GOT3 (cell line): ENCODE results near the gene HEATR3.

Source experiments
- DNase-seq: peaks from one replicate; lab custom pipeline; 2025; ENCODE audit warnings: mixed read lengths; lab: John Stamatoyannopoulos, UW

HEATR3 gene

DNA sequence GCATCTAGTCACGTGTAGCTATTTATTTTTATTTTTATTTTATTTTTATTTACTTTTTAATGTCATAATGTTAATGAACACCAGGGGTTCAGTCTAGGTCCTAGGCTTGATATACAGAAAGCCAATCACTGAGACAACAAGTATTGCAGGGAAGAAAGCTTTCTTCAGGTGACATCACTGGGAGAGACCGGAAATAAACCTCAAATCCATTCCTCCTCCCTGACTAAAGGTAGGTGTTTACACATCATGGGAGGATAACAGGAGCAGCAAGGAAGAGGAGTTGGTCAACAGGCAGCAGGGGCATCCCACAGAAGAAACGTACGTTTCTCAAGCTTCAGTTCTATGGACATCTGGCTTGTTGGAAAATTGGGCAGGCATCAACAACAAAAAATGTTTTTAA is 9.5 kb upstream of the HEATR3 start:
- no peak for DNase-seq

DNA sequence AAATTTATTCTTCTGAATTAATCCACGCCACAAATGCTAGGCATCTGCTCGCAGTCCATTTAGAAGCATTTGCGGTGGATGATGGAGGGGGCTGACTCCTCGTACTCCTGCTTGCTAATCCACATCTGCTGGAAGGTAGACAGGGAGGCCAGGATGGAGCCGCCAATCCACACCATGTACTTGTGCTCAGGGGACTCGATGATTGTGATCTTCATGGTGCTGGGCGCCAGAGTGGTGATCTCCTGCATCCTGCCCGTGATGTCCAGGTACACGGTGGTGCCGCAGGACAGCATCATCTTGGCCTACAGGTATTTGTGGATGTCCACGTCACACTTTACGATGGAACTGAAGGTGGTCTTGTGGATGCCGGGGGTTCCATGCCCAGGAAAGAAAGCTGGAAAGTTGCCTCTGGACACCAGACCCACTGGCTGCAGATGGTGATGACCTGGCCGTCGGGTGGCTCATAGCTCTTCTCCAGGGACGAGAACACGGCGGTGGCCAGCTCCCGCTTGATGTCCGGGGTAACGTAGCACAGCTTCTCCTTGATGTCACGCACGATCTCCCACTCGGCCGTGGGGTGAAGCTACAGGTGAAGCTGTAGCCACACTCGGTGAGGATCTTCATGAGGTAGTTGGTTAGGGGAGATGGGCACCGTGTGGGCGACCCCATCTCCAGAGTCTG is 7.5 kb upstream of the HEATR3 start:
- DNase-seq = no peak

DNA sequence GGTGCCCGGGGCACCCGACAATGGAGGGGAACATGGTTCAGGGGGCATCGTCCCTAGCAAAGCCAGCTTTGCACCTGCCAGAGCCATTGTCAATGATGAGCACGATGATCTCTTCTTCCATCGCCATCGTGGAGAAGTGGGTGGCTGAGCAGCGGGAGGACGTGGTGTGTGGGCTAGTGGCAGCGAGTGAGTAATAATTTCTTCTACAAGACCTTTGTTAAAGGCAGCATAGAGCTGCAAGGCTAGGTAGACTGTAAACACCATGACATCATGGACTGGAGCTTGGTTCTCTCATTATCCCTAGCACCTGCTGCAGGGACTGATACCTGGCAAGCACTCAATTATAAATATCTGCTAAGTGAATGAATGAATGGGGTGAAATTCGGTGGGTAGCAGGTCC is 6.7 kb upstream of the HEATR3 start:
- DNase-seq = no peak

DNA sequence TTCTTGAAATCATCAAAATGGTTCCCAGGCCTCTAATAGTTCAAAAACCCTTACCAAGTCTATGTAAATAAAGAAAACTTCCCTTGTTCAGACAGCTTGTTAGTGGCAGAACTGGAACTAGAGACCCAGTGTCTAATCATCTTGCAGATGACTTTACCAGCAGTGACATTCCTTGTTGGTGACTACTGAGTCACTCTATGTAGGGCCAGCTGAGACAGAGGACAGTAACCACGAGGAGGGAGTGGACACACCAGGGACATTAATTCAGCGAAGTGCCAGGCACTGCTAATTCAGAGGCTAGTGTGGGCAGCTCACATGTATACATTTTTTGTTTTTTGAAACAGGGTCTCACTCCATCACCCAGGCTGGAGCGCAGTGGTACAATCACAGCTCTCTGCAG is 6.1 kb upstream of the HEATR3 start:
- no peak for DNase-seq

DNA sequence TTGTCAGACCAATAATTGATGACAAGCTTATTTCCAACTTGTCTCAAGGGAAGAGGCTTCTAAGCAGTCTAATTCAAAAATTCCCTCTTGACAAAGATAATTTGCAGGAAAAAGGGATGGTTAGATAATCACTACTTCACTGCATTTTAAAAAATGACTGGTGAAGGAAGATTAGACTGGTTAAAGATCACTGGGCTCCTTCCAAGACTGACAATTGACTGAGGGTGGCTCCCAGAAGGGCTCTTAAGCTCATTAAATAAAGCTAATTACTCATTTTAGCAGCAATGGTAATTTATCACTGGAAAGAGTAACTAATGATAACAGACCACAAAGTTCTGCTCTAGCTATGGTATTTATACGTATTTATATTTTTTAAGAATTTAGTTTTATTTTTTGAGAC is 4.4 kb upstream of the HEATR3 start:
- no peak for DNase-seq

DNA sequence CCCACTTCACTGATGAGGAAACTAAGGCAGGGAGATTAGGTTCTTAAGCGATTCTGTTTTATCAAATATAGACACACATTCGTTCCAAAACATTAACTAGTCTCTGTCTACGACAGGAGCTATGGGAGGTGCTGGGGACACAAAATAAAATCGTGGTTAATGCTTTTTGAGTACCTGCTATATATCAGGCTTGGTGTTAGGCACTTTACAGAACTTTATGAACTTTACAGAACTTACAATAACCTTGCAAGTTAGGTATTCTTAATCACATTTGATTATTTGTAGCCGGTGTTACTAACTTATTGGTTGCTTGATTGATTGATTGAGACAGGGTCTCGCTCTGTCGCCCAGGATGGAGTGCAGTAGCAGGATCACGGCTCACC is 538 bp upstream of the HEATR3 start:
- DNase-seq = no peak

DNA sequence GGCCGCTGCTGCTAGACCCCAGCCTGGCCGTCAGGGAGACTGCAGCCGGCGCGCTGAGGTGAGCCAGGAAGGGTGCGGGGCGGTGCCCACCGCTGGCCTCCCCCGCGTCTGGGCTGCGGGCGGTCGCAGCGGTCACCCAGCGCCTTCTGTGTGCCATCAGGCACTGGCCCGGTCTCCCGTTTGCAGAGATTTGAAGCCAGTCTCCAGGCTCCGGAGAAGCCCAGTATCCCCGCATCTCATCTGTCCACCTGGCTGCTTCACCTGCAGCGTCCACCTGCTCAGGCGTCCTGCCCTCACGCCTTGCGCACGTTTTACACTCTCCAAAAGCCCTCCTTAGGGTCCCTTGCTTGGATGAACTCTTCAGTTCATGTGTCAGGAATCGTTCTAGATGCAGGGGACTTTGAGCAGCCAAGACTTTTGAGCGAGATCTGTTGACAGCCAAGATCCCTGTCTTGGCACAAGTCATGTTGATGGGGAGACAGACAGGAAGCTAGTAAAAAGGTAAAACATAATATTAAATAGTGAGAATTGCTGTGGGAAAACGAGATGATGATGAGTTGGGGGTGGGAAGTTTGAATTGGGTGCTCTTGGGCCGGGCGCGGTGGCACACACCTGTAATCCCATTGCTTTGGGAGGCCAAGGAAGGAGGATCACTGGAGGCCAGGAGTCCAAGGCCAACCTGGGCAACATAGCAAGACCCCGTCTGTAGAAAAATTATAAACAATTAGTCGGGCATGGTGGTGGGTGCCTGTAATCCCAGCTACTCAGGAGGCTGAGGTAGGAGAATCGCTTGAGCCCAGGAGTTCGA is 916 bp downstream of the HEATR3 start:
- DNase-seq = no peak

DNA sequence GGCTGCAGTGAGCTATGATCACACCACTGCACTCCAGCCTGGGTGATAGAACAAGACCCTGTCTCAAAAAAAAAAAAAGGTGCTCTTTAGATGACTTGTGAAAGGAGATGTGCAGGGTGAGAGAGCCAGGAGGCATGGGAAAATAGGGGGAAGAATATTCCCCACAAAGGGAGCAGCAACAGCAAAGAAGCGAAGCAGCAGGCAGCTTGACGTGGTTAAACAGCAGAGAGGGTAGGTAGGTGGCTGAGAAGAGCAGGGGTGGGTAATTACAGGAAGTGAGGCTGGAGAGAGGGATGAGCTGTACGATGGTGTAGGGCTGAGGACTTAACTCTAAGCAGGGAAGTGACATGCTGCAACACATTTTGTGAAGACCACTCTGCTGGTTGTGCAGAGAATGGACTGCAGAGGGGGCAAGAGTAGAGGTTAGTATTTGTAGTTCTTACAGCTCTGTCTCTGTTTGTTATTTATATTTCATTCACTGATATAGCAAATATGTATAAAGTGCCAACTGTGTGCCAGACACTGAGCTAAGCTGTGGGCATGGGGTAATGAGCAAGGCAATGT is 1.6 kb downstream of the HEATR3 start:
- DNase-seq = no peak

DNA sequence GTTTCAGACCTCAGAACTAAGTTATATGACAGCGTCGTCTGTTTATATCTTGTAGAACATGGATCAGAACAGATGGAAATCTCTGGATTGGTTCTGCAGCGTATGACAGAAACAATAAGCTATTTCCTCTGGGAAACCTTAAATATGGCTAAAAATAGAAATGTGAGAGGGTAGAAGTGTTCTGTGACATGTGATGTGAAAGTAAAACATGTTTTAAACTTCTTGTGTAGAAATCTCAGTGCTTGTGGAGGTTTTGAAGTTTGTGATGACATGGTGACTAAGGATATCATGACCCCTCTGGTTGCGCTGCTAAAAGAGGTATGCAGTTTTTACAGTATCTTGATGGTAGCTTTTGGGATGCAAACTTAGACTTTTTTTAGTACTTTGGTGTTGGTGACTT is 2.8 kb downstream of the HEATR3 start:
- no peak for DNase-seq

DNA sequence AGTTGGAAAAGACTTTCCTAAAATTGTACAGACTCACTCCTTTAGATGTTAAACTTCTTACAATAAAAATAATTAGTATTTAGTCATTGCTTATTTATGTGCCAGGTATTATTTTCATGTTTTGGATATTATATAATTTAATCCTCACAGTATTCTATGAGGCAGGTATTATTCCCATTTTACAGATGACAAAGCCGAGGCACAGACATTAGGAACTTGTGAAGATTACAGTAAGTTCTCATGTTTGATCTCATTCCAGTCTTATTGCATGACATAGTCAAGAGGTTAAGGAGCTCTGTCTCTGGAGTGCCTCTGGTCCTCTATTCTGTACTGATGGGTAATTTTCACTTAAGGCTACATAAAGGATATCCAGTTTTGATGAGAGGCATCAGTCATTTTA is 3.3 kb downstream of the HEATR3 start:
- DNase-seq = no peak

DNA sequence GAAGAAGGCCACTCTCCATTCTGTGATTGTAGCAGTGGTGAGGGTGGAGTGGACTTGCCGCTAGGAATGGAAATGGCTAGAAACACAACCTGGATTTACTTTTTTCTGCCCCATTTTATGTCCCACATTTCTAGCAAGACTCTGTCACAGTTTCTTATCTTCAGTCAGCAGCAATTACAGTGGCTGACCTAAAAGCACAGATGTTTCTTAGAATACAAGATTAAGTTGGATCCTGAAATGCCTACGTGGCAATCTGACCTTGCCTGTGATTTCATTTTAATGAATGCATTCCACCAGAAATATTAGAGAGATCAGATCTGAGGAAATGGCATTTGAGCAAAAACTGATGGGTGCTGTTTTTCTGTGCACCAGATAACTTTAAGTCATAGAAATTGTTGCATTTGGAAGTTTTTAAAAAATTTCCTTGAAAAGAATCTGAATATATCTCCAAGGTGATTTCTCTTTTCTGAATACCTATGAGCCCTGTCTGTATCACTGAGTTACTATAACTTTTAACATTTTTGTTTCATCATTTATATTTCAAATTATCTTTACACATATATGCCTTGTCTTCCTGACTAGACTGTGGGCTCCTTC is 5.4 kb downstream of the HEATR3 start:
- no peak for DNase-seq

DNA sequence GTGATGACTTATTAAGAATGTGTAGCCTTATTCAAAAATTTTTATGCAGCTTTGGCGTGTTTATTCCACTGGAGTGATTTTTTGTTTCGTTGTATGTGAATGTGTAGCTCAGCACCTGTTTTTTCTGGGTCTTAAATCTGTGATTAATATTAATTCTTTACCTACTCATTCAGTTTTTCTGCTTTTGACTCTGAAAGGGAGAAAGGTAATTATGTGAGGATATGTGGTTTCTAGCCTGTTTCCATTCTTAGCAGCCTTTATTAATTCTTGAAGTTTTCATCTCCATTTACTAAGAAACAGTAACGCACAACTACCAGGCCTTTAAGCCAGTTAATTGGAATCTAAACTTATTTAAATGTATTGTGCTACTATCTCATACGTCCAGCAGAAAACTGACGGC is 7.0 kb downstream of the HEATR3 start:
- no peak for DNase-seq

DNA sequence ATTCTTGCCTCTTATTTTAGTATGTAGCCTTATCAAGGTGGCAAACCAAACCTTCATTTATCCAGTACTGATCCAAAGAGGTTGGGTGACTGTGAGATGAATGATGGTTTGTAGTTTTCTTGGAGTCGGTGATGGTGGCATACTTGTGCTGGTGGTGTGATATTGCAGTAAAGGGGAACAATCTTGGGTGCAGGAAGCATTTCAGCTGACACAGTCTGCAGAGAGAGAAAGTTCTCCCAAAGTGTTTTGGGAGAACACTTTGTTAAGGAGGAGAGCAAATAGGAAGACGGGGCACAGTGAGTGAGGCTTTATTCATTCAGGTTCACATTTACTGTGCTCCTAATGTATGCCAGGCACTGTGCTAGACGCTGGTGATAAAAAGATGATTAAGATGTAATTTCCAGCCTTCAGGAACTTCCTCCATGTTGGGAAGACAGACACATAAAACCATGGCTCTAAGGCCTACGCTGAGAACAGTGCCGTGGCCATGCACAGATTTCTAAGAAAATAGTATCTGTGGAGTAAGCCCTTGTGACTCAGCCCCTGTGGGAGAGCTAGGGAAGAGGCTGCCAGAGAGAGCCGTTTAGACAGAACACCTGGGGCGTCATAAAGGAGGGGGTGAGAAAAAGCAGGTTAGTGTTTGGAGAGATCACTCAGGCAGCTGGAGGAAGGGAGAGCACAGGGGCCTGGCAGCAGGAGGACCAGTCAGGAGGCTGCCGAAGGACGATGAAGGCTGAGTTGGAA is 13.8 kb downstream of the HEATR3 start:
- DNase-seq = no peak

DNA sequence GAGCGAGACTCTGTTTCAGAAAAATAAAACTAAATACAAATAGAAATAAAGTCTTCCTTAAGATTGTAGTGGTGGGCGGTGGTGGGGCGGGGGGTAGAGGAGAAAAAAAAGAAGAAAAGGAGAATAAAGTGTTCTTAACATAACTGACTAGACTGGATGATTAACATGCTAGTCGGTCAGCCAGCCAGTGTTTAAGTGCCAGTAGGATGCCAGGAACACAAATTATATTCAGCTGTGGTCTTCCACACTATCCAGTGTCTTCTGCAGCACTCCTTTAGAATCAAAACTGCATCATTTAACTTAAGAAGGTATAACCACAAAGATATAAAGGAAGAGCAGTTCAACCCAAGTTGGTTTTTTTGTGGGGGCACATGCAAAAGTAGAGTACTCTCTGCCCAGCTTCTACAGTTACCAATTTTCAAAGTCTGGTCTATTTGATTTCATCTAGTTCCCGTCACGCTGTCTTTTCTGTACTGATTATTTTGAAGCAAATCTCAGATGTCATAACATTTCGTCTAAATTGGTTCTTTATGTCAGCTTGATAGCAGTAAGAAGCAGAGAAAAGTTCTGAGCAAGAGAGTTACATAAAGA is 15.8 kb downstream of the HEATR3 start:
- no peak for DNase-seq

DNA sequence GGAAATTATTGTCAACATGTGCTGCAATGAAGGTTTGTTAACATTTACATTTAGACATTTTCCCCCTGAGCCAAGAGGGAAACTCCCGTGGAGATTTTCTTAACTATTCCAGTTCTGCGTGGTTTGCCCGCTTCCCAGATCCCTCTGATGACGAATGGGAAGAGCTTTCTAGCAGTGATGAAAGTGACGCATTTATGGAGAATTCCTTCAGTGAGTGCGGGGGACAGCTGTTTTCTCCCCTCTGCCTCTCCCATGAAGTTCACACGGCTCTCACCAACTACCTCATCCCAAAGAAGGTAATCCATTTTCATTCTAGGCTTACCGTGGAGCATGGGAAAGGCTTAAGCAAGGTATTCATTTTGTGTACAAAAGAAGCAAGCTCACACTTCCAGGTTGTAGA is 18.2 kb downstream of the HEATR3 start:
- DNase-seq = no peak

DNA sequence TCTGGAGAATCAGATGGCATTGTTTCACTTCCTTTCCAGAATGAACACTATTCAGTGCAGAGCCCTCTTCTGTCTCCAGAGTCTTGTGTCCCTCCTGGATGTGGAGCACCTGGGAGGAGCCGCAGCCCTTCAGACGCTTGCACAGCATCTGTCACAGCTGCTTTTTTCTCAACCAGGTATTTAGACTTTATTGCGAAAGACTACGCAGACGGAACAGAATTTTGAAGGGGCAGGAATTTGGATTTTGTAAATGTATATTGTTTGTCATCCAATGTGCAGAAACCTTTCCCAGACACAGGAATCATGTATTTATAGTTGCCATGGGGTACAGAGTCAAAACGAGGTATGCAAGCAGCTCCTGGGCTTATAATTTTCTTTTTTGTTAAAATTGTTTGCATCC is 20.4 kb downstream of the HEATR3 start:
- no peak for DNase-seq

DNA sequence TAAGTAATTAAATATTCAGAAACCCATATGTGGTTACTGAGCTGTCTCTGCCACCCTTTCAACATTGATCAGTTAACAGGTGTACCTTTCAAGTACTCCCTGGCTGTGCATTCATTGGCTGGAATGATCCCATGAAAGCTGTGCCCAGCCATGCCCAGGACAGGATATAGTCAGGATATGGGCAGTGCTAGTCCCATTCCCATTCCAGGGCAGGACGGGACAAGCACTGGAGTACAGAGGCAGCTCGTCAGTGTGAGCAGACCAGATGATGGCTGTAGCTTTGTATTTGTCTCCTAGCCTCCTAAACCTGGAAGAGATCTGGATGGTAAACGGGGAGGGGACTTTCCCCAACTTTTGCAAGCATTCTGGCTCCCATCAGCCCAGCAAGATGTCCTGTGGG is 22.5 kb downstream of the HEATR3 start:
- no peak for DNase-seq

DNA sequence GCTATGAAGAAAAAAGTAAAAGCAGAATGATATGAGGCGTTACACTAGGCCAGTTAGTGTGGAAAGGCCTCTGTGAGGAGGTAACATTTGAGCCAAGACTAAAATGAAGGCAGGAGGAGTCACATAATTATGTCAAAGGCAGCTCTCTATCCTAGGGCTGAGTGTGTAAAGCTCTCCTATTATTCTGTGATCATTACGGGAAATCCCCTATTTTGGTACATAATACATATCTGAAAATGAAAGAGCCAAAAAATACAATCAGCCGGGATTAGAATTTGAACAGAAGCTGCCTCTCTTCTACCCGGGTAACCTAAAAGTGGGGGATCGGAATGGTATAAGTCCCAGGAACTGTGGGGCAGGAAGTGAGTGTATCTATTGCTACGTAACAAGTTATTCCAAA is 27.1 kb downstream of the HEATR3 start:
- DNase-seq = no peak

DNA sequence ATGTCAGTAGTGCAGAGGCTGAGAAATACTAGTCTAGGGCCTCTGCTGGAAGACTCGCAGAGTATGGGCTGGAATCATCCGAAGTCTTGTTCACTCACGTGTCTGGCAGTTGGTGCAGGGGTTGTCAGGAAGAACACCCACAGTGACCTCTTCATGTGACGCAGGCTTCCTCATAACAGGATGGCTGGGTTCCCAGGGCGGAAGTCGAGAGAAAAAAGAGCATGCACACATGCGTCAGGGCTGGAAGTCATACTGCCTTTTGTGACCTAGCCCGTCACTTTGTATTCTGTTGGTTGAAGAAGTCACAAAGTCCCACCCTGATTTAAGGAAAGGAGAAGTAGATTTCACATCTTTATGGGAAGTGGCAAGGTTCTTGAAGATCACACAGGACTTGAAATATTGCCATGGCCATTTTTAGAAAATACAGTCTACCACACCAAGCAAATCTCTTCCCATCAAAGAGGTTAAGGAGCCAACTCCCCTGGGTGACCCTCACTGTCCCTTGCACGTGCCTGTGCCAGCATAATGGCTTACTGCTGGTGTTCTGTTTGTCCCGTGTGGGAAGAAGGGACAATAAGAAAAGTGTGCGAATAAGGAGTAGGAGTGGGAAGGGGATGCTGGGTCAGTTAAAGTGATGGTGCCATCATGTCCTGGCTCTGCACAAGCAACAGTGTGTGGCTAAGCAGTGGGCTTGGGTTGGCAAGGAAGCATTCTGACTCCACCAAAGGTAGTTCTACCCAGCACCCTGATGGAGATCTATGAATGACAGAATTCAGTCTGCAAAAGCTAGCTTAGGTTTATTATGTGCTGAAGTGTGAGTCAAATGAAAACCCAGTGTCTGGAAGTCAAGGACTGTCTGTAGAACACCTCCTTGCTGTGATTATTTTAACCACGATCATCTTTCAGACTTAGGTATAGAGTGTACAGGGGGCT is 28.1 kb downstream of the HEATR3 start:
- no peak for DNase-seq

DNA sequence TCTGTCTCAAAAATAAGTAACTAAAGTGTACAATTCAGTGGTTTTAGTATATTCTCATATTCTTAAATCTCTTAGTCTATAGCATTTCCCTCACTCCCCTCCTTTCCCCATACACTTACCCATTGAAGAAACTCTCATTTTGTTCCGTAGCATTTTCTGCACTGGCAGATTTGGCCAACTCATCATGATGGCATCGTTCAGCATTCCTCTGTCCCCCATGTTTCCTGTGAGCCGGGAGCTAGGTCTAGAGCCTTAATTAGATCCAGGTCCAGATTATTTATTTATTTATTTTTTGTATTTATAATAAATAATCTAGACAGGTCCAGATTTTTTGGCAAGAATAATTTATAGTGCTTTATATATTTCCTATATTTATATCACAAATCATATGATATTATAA is 31.0 kb downstream of the HEATR3 start:
- no peak for DNase-seq
